NCI-H524 treated with DMSO at 0.1 percent for 48 hours (cell line): ENCODE data around the gene FBXO8.

ENCODE experiments used
- DNase-seq: peaks from one replicate; lab custom pipeline; 2025; lab: John Stamatoyannopoulos, UW

The FBXO8 gene

GRCh38 chr4:174207367-174207766 is 76.1 kb downstream of the FBXO8 start:
- DNase-seq: no peak

GRCh38 chr4:174204164-174204831 is 79.2 kb downstream of the FBXO8 start:
- no peak for DNase-seq

GRCh38 chr4:174201871-174202270 is 81.6 kb downstream of the FBXO8 start:
- DNase-seq: no peak

- no peak for DNase-seq
Observed at GRCh38 chr4:174199735-174200134, 83.7 kb downstream of the FBXO8 start.

GRCh38 chr4:174198828-174199227 is 84.6 kb downstream of the FBXO8 start:
- DNase-seq: no peak

- no peak for DNase-seq
Observed at GRCh38 chr4:174198396-174198795, 85.1 kb downstream of the FBXO8 start.

- no peak for DNase-seq
Observed at GRCh38 chr4:174193438-174194374, 89.8 kb downstream of the FBXO8 start.

GRCh38 chr4:174192943-174193342 is 90.5 kb downstream of the FBXO8 start:
- DNase-seq: no peak

- DNase-seq: no peak
Observed at GRCh38 chr4:174190832-174191500, 92.5 kb downstream of the FBXO8 start.

- DNase-seq: no peak
Observed at GRCh38 chr4:174189392-174190015, 94.0 kb downstream of the FBXO8 start.
